ENCODE results near the gene GPR153.

GRCh38 chr1:6279066-6279465 is 18.2 kb upstream of the GPR153 start:
- TF ChIP-seq CTCF (IDR thresholded peaks at IDR 0.05; ENCODE audit: low read depth, low read length, missing input control), result no peak
- TF ChIP-seq YY1 (IDR thresholded peaks at IDR 0.05), result no peak
- no peak for TF ChIP-seq ATF3 (IDR thresholded peaks at IDR 0.05)
- no peak for TF ChIP-seq RAD21 (IDR thresholded peaks at IDR 0.05)
- TF ChIP-seq FOXA1 (IDR thresholded peaks at IDR 0.05), result no peak
- no peak for TF ChIP-seq TAF1 (conservative IDR thresholded peaks at IDR 0.05)

All from liver (tissue), 3 donors.